CD4-positive, alpha-beta T cell treated with Interleukin-21 for 1 hour (primary cell): ENCODE results near the gene IER3IP1.
"Not testable (repeated sequence)": the region's sequence is repeated elsewhere in the genome, so short reads cannot be mapped to it uniquely, and the experiment has no call there.

ENCODE experiments used
- DNase-seq: peaks from one replicate; pipeline ENCODE4 v3.0.0-alpha.2; 2020

Gene IER3IP1

DNA sequence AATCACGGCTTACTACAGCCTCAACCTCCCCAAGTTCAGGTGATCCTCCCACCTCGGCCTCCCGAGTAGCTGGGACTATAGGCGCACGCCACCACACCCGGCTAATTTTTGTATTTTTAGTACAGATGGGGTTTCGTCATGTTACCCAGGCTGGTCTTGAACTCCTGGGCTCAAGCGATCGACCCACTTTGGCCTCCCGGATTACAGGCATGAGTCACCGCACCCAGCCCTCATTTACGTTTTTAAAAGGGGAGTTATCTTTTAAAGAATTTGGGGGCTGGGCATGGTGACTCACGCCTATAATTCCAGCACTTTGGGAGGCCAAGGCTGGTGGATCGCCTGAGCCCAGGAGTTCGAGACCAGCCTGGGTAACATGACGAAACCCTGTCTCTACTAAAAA lies 17.8 kb downstream of the IER3IP1 start:
- not testable (repeated sequence) for DNase-seq

DNA sequence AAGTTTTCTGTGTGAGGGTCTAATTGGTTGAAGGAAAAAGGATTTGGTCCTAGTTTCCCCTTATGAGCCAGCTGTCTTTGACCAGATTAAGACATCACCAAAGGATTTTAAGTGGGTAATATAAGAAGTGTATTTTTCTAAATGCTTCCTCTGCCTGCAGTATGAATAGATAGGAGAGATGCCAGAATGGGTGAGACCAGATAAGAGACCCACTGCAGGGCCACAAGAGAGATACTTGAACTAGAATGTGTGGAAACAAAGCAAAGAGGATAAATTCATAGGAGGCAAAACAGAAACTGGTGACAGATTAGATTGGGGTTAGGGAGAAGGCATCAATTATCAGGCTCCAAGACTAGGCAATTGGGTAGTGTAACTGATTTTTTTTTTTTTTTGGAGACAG lies 24.7 kb downstream of the IER3IP1 start:
- no peak for DNase-seq

DNA sequence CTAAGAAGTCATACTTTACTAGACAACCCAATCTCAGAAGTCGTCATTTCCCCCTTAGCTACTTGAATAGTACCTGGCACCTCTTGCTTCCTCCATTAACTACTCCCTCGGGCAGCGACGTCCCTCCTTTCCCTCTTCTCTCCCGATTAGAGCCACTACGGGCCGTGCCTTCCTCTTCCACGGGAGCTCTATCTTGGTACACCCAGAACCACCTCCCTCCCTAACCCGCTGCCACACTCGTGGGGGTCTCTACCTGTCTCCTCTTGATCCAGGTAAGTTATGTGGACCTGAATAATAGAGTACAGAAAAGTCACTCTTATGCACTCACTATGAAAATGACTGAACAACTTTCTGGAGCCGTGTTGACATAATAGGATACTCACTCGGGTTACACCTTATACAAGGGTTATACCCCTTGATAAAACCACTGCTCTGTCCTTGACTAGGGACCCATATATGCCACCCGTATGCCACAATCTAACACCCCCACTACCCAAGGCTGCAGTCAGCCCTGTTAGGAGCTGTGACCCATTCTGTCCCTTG lies 25.3 kb downstream of the IER3IP1 start:
- no peak for DNase-seq

DNA sequence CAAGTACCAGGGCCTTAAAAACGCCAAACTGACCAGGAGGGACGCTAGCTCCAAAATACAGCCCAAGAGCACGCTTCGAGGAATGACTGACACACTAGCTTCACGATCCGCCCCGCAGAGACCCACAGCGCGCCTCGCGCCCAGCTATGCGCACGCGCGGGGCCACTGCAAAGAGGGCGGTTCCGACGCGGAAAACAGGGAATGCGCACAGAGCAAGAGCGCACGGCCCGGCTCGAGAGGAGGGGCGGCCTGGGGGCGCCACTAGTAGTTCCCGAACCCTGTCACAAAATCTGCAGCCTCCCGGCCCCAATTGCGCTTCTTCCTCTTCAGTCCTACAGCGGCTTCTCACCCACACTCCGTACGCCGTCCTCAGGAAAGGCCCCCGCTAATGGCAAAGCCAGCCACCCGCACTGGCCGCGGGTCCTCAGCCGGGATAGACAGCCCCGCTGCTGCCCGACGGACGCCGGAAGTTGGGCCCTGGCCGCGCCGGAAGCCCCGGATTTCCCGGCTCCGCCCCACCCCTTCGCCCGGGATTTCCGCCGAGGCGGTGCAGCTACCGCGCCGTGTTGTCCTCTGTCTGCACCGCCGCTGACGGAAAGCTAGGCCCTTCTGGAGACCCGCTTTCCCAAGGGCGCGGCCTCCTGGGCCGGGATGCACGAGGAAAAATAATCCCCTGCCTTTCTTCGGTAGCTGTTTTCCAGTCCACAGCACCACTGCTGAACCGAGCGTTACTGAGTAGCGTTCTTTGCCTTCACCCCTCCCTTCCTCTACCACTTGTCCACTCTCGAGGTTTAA lies 25.9 kb downstream of the IER3IP1 start, which contains the start of gene HDHD2:
Gene HDHD2, minus strand, starts transcription at position 472 of the 795 bp plus-strand sequence. CDS start 14,061 bp downstream, outside the sequence.
- DNase-seq: peak; percentile 76

DNA sequence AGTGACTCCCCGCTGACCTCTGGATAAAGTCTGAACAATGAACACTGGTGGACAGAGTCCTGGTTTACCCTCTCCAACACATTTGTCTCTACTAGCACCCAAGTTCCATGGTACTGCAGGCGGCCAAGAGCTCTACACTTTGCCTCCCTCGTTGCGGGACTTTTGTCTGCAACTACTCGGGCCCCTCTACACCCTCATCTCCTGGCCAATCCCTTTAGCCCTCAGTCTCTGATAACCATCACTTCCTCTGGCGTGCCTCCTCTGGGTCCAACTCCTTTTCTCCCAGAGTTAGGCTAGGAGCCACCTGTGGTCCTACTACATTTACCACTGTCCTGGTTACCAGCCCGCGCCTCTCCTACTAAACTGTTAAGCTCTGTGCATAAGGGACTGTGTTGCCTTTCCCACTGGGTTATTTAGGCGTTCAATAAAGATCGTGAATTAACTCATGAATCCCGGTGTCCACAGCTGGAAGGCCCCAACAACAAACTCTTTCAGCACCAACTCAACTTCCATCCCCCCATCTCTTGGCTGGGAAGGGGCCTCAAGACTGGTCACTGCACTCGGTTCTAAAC lies 26.6 kb downstream of the IER3IP1 start:
- DNase-seq: no peak

DNA sequence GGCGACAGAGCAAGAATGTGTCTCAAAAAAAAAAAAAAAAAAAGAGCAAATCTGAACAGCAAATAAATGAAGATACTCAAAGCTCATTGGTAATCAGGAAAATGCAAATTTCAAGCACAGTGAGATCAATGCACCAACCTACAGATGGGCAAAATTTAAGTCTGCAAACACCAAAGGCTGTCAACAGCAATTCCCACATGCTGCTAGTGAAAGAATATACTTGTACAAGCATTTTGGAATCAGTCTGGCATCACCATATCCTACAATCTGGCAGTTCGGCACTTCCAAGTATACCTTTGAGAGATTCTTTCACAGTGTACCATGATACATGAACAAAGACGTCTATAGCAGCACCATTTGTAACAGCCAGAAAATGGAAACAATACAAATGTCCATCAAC lies 30.0 kb downstream of the IER3IP1 start:
- DNase-seq: no peak

DNA sequence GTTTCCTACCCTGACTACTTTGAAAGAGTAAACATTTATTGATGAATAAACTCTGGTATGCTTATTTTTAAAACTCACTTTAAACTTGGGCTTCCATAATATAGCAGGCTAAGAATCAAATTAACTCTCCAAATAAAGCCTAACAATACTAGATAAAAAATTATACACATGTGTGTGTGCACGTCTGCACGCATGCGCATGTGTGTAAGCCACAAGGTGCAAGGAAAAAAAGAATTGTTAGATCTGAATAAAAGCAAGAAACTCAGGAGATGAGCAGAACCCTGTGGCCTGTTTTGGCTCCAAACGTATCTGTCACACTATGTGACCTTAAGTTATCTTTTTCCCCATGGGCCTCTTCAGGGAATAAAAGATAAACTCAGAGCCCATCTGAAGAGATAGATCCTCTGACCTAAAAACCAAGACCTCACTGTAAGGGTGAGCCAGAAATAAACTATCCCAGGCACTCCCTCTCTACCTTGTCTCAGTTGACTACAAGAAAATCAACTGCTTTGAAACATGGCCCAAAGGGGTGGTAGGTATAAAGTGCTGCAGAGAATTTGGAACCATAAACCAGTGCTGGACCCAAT lies 32.2 kb downstream of the IER3IP1 start:
- DNase-seq: no peak

DNA sequence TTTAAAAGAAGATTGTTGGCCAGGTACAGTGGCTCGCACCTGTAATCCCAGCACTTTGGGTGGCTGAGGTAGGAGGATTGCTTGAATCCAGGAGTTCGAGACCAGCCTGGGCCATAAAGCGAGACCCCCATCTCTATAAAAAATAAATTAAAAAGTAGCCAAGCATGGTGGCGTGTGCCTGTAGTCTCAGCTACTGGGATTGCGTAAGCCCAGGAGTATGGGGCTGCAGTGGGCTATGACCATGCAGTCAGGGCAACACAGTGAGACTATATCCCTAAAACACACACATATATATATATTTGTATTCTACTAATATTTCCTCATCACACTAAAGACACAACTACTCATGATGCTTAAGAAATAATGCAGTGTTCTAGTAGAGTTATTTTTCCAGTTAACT lies 33.0 kb downstream of the IER3IP1 start:
- no peak for DNase-seq

DNA sequence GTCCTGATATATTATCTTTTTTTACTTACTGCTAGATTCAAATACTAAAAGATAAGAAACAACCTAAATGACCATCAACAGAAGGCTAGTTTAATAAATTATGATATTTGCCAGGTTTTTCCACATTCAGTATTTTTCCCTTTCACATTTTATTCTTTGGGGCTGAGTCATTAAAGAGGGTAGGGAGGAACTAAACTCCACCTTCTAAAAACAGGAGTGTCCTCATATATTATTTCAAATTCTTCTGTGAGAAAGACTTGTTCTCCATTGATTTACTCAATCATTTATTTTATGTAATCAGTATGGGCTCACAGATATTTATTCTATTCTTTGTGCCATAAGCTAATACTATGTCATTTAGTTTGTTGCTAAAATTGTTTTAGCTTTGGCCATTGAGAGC lies 34.9 kb downstream of the IER3IP1 start:
- no peak for DNase-seq

DNA sequence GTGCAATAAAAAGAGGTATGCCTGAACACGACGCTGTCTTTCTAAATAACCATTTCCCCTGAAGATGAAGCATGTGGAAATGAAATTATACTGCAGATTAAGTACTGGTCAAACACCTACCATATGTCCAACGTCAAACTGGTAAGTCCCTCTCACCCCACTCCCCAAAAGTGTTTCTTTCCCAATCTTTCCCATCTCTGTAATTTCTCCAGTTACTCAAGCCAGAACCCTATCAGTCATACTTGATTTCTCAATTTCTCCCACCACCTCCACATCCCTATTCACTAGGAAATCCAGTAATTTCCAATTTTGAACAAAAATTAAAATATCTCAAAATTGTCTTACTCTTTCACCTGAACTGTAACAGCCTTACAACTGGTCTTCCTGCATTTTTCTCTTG lies 55.0 kb downstream of the IER3IP1 start:
- DNase-seq: no peak

DNA sequence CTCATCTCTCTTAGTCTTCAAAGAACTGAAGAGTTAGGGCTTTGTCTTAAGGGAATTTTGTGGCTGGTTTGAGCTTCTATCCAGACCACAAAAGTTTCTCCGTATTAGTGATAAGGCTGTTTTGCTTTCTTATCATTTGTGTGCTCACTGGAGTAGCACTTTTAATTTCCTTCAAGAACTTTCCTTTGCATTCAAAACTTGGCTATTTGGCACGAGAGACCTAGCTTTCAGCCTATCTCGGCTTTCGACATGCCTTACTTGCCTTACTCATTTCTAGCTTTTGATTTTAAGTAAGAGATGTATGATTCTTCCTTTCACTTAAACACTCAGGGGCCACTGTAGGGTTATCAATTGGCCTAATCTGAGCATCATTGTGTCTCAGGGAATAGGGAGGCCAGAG lies 55.7 kb downstream of the IER3IP1 start:
- no peak for DNase-seq

DNA sequence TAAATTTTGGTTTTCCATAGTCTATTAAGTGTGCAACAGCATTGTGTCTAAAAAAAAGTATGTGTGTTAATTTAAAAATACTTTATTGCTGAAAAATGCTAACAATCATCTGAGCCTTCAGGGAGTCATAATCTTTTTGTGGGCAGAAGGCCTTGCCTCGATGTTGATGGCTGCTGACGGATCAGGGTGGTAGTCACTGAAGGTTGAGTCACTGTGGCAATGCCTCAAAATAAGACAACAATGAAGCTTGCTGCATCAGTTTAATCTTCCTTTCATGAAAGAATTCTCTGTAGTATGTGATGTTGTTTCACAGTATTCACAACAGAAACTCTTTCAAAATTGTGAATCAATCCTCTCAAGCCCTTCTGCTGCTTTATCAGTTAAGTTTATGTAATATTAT lies 57.2 kb downstream of the IER3IP1 start:
- no peak for DNase-seq

DNA sequence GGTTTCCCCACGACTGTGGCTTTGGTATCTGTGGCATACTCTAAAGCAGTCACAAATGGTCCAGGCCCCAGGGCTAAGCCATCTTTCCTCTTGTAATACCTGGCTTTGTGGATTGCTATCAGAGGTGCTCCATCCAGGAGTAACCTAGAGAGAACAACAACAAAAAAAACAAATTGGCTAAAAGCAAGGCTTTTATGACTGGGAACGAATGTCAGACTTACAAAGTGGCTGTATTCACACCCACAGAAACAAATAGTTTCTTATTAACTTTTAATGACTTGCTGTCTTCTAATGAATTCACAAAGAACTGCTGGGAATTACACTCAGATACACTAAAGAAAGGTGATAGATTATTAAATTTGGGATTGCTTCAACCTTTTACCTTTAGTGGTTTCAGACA lies 61.0 kb downstream of the IER3IP1 start:
- DNase-seq: no peak

DNA sequence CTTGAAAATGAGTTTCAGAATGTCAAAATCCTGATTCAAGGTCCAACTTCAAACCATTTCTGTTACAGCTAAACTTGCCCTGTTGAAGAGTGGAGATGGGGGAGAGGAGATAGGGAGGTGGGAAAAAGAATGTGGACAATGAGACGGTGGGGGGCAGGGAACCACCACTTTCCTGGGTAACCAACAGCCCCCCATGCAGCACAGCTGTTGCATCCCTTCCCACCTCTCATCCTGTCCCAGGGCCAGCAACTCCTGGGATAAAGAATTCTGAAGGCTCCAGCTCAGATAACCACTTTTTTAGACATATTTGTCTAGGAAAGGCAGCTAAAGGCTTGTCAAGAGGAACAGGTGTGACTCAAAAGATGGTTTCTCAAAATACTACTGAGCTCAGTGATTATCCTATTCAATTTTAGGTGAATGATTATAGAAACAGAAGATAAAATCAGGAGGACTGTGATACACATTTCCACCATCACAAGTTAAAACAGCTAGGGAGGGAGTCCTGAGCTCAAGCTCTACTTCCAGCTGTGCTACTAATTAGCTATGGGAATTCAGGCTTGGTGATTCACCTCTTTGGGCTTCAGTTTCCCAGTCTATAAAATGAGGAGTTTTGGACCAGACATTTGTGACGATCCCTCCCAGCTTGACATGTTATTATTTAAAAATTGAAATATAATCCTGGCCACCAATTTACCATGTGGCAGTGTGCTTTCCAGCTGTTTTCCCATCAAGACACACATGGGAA lies 62.2 kb downstream of the IER3IP1 start:
- DNase-seq: no peak

DNA sequence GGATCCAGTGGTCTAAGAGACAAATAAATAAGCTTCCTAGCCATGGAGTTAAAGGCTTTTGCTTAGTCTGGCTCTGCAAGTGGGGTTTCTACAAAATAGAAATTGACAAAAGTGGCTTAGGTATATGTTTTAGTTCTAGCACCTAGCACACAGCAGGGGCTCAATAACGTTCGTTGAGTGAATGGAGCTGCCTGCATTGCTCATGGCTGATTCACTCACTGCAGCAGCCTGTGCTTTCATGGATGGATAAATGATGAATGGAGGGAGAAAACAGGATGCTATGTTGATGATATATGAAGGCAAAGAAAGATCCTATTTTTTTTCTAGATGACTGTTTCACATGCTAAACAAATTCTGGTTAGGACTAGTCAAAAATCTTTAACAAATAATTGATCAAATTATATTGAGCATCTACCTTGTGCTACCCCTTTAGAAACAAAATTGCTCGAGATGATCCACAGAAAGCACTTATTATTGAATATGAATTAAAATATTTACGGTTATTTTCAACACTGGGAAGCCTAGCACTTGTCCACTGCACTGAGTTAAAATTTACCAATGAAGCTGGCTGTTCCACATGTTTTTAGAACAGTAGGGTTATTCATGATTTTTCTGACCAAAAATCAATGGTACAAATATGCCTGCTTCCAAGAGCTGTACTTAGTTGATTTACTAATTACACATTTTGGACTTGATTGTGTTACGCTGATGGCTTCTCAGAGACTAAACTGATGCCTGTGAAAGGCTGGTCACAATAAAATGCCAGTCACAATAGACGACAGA lies 65.5 kb downstream of the IER3IP1 start:
- no peak for DNase-seq

DNA sequence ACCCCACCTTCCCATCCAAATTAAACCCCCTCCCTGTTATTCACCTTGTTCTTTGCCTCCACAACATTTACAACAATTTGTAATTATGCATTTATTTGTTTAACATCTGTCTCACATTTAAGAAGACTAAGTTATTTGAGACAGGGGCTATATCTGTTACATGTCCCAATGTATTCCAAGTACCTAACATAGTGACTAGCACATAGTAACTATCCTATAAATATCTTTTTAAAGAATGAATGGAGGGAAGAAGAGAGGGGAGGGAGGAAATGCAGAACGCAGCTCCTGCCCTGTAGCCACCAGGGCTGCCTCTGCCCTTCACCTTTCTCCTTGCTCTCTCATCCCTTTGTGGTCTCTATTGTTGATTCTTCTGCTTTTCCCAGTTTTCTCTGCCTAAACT lies 66.4 kb downstream of the IER3IP1 start:
- no peak for DNase-seq

DNA sequence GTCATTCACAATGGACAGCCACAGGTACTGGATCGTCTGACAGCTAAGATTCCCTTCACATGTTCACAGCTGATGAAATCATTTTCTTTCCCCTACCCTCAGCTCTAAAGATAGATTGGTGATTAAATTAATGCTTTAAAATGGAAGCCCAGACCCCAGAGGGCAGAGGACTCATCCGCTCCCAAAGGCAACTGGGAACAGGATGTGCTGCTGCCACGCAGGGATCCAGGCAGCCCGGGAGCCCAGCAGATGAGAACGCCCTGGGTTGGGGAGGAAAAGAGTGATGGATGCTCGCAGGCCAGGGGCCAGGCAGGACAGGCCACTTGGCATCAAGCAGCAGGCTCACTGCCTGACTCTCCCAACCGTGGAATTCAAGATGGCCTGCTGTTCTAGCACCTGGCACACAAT lies 67.2 kb downstream of the IER3IP1 start:
- no peak for DNase-seq

DNA sequence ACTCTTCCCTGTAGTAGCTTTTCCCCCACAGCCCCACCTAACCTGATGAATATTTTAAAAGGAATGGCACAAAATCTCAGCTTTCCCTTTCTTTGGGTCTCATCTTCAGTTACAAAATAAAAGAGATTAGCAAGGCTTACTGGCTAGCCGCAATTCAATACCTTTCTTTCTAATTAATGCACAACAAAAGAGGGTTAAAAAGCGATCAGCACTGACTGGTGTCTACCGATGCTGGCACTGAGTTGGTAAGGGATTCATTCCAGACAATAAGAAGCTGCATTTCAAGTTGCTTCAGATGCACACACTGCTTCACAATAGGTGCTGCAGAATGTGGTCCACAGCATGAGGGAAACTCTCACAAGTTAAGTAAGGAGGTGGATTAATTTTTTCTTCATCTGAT lies 67.8 kb downstream of the IER3IP1 start:
- no peak for DNase-seq
